HG02970 (cell line): ENCODE measurements around the gene CDK5RAP3.
"Not testable (repeated sequence)": the region's sequence is repeated elsewhere in the genome, so short reads cannot be mapped to it uniquely, and the experiment has no call there.

ENCODE experiments used
- ATAC-seq: cut with Tn5 transposase; IDR thresholded peaks from one replicate; pipeline ENCODE4 v1.9.1; 2021; ENCODE audit warnings: mild to moderate bottlenecking, moderate library complexity, moderate number of reproducible peaks; ENCODE audit not compliant: unreplicated experiment, low FRiP score

Gene CDK5RAP3

GRCh38 chr17:48017817-48018158 lies 46.9 kb downstream of the CDK5RAP3 start:
- not testable (repeated sequence) for ATAC-seq

GRCh38 chr17:48021934-48022333 lies 51.0 kb downstream of the CDK5RAP3 start:
- no peak for ATAC-seq

GRCh38 chr17:48022901-48023300 lies 52.0 kb downstream of the CDK5RAP3 start:
- no peak for ATAC-seq

GRCh38 chr17:48023400-48024148 lies 52.7 kb downstream of the CDK5RAP3 start:
- no peak for ATAC-seq

- ATAC-seq, result no peak
Measured at GRCh38 chr17:48024149-48025039, 53.5 kb downstream of the CDK5RAP3 start.

GRCh38 chr17:48025040-48025903 lies 54.4 kb downstream of the CDK5RAP3 start:
- peak; percentile 90 for ATAC-seq

- no peak for ATAC-seq
Measured at GRCh38 chr17:48025904-48026501, 55.1 kb downstream of the CDK5RAP3 start.

GRCh38 chr17:48026502-48027321 lies 55.8 kb downstream of the CDK5RAP3 start:
- ATAC-seq, result no peak

GRCh38 chr17:48027322-48027981 lies 56.5 kb downstream of the CDK5RAP3 start:
- no peak for ATAC-seq

- ATAC-seq, result no peak
Measured at GRCh38 chr17:48028736-48029135, 57.8 kb downstream of the CDK5RAP3 start.

GRCh38 chr17:48030531-48030930 lies 59.6 kb downstream of the CDK5RAP3 start:
- ATAC-seq, result no peak
